ENCODE data around the gene CDC42BPB.

The CDC42BPB gene

DNA sequence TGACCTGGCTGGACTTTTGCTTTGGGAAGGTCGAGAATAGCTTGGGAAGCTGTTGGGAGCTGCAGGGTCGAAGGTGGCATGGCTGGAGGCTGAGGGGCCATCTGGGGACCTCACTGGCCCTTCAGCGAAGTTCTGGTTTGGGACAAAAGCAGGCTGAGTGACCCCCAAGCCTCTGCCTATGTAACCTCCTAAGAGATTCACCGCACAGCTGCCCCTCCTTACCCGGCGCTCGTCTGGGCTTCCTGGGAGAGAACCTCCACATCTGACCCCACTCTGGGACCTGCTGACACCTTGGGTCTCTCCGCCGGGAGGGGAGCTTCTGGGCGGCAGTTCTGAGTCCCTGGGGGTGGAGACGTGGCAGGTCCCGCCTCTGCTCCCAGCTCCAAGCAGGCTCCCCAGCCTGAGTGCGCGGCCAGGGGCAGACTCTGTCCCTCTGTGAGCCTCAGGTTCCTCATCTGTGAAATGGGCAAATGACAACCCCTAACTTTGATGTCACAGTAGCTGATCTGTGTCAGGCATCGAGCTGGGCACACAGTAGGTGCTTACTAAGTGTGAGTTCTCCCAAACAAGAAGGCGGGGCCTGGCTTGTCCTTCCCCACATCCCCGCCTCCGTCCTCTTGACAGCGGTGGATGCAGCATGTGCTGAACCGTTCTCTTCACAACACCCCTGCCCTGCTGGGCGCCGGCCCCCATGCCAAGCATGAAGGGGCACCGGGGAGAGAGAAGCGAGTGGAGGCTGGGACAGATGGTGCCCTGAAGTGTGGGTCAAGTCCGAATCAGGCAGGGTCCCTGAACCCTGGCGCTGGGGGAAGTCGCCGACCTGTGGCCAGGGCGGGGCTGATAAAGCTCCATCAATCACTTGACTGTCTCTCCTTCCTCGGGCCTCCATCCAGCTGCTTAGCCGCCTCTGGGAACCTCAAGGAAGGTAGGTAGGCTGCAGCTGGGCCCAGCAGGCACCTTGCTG, 40.9 kb upstream of the CDC42BPB start:
- intact Hi-C loops (cut with DNase I), result no loop called here
- no peak for DNase-seq

DNA sequence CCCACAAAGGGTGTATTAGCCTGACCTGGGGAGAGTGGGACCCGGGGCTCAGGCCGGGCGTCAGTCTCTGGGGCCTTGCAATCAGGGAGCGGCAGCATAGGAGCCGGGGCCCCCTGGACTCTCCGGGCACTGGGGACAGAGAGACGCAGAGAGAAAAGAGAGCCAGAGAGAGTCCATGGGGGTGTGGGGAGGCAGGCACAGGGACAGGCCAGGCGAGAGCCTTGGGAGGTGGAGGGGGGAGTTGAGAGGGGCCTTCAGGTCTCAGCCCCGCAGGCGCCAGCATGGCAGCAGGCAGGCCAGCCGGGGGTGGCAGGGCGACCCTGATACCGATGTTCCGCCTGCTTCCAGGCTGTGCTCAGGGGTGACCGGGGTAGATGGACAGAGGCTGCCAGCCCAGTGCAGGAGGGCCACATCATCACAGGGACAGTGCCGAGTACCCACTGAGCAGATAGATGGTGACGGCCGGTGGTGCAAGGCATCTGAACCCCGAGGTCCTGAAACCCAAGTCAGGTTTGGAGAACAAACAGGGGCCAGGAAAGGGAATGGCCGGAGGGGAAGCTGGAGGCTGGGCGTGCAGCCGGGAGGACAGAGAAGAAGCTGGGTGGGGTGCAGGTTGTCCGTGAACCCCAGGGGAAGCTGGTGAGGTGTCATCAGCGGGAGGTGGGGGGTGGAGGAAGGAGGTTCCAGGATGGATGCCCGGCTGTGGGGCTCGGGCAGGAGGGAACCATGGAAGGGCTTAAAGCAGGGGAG, 40.1 kb upstream of the CDC42BPB start:
- intact Hi-C loops (cut with DNase I), result no loop called here
- DNase-seq, result no peak

- DNase-seq, result no peak
- intact Hi-C loops (cut with DNase I), result no loop called here
Measured at GRCh38 chr14:103096387-103096786, 39.0 kb upstream of the CDC42BPB start.

- no peak for DNase-seq
- intact Hi-C loops (cut with DNase I), result no loop called here
Measured at GRCh38 chr14:103095210-103095778, 37.9 kb upstream of the CDC42BPB start.

GRCh38 chr14:103094406-103095209, 37.3 kb upstream of the CDC42BPB start, which contains the start of gene EXOC3L4:
Gene EXOC3L4, plus strand, starts transcription at chr14:103094725. Its CDS starts 5,495 bp downstream, at chr14:103100220.
- intact Hi-C loops (cut with DNase I), result no loop called here
- no peak for DNase-seq

- intact Hi-C loops (cut with DNase I), result no loop called here
- no peak for DNase-seq
Measured at GRCh38 chr14:103093856-103094405, 36.6 kb upstream of the CDC42BPB start.

DNA sequence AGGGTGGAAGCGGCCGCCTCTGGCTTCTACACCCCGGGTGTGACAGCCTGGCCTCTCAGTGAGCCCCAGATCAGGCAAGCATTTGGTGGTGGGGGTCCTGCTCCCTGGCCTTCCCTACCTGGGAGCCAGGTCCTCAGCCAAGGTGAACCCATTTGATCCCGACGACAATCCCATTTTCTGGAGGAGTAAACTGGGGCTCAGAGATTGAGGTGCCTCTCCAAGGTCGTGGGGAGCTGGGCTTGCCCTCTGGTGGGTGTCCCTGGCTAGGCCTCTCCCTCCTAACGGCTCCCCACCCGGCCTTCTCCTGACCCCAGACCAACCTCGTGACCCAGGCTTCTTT, 34.5 kb upstream of the CDC42BPB start:
- DNase-seq, result no peak
- intact Hi-C loops (cut with DNase I), result no loop called here

DNA sequence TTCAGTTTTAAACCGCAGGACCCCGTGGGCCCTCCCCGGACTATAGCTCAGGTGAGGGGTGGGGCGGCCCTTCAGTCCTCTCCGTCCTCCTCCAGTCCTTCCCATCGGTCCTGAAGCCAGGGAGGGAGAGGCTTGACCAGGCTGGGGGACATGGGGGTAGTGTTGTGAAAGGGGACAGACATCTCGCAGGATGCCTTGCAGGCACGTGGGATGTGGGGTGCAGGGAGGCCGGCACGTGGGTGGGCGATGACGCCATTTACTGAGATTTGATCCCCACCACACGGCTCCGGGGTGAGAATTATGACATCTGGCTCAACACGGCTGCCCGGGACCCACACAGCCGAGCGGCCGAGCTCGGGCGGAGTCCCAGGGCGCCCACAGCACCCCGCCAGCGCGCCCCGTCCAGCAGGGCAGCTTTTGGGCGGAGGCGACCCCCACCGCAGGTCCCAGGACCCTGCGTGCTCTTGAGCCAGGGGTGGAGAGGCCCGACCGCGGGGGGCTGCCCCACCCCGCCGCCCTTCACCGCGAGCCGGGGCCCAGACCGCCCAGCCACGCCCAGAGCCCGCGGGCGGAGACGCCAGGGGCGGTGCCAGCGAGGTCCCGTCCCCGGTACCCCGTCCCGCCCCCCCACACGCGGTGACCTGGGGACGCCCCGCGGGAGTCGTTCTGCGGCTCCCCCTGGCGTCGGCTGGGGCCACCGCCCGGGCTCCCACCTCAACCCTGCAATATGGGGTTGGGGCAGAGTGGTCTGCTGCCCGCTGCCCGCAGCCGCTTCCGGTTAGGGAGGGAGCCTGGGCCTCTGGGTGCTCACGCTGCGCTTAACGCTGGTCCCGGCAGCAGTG, 33.9 kb upstream of the CDC42BPB start:
- DNase-seq, result peak in 18 of 42 donors; percentile 15 to 66 (median 36)
- intact Hi-C loops (cut with DNase I), result no loop called here

- DNase-seq, result no peak
- intact Hi-C loops (cut with DNase I), result no loop called here
Measured at GRCh38 chr14:103090481-103091020, 33.2 kb upstream of the CDC42BPB start.

GRCh38 chr14:103089386-103090335, 32.3 kb upstream of the CDC42BPB start:
- DNase-seq, result no peak
- intact Hi-C loops (cut with DNase I), result no loop called here

GRCh38 chr14:103088921-103089320, 31.6 kb upstream of the CDC42BPB start:
- no peak for DNase-seq
- intact Hi-C loops (cut with DNase I), result no loop called here

DNA sequence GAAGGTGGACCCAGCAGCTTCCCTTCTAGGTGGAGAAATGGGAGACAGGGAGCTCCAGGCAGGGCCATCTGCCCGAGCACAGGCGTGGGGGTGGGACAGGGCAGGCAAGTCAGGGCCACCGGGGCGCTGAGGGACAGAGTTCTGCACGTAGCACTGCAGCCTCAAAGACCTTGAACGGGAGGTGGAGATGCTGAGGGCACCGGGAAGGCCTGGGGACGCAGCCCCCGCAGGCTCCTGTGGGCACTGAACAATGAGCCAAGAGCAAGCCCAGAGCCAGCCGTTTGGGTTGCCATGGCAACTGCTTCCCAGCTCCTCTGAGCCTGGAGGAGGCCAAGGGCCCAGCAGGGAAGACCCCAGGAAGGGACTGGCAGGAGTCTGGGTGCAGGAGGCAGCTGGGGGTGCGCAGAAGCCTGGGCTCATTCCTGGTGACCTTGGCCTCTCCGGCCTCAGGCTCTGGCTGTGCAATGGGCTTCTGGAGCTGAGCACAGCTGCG, 30.0 kb upstream of the CDC42BPB start:
- intact Hi-C loops (cut with DNase I), result no loop called here
- no peak for DNase-seq

DNA sequence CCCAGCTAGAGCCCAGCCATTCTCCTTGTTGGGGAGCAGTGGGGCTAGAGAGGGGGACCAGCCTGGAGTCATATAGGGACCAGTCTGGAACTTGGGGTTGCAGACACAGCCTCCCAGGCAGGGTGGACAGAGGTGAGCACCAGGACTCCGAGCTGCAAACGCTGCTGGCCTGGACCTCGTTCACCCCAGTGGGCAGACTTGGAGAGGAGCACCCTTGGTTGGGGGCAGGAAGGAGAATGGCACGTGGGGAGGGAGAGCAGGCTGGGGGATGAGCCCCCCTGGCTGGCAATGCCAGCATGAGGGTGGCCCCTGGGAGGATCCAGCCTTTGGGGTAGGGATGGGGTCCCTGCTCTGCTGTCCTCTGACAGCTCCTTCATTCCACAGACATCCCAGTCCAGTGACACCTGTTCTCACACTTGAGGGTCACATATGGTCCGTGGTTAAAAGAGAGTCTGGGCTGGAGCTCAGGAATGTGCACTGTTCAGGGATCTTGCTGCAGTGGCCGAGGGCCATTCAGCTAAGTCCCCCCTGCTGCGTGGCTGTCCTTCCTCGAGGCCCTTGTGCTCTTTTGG, 29.5 kb upstream of the CDC42BPB start:
- intact Hi-C loops (cut with DNase I), result no loop called here
- DNase-seq, result no peak

DNA sequence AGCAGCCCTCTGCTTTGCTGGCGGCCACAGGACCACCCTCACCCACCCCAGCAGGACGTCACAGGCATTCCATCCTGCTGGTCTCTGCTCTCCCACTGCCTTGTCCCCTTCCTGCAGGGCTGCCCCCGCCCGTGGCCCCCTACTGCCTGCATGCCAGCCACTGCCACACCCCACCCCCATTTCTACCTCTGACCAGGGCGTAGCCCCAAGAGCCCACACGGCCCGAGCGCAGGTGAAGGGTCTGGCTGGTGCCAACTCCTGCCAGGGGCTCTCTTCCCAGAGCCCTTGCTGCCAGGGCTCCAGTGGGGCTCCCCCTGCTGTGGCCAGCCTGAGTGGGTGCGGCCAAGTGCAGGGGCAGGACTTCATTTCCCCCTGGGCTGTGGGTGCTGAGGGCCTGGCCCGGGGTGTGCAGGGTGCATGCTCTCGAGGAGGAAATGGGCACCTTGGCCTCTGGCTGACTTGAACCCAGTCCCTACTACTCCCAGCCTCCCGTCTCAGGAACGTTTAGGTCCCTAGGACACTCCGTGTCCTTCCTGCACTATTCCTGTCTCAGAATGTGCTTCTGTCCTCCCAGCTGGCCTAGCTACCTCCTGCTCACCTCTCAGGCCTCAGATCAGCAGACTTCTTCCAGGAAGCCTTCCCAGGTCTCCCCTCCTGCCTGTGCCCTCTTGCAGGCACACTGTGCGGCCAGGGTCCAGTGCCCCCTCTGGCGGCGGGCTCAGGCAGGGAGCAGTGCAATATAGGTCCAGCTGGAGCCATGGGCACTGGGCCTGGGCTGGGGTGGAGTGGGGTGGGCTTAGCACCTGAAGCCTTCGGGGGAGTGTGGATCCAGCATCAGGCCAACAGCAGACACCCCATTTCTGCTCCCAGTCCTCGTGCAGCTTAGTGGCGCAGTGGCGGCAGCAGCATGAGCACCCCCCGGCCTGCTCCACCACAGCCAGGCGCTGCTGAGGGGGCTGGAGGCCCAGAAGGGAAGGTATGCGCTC, 28.1 kb upstream of the CDC42BPB start:
- no peak for DNase-seq
- intact Hi-C loops (cut with DNase I), result no loop called here
